GM19463 (cell line): Measurements from ENCODE around the gene PSG2.
"Not testable (repeated sequence)": the region's sequence is repeated elsewhere in the genome, so short reads cannot be mapped to it uniquely, and the experiment has no call there.

Experiments used
- ATAC-seq: cut with Tn5 transposase; IDR thresholded peaks from one replicate; pipeline ENCODE4 v1.9.1; 2021; ENCODE audit warnings: mild to moderate bottlenecking, moderate library complexity; ENCODE audit not compliant: unreplicated experiment

Gene PSG2

DNA sequence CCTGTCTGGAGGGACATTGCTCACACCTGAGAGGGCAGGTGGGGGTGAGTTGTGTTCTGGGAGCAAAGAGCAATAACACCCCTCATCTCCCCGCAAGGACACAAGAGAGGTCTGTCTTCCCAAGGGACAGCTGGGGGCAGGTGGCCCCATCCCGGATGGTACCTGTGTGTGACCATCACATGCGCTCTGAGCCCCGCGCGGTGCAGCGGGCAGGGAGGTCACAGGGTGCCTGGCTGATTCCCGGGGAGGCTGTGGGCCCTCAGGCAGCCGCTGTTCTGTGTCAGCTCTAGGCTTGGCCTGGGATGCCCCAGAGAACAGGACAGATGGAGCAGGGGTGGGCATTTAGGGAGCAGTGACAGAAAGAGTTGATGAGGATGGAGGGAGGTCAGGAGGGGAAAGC lies 1.2 kb upstream of the PSG2 start:
- ATAC-seq, result not testable (repeated sequence)

DNA sequence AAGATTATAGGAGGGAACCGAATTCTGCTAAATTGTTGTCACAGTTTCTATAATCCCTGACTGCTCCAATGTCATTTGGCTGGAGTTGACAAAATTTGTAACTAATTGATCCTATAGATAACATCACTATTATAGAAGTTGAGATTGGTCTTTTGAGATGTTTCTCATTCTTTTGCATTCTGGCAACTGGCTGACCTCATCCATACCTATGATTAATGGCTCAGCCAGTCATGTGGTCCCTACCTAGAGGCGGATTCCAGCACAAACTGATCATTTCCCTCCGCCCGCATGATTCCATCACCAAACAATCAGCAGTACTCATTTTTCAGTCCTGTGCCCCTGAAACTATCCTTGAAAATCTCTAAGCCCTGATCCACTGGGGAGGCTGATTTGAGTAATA lies 4.2 kb downstream of the PSG2 start:
- ATAC-seq, result no peak

DNA sequence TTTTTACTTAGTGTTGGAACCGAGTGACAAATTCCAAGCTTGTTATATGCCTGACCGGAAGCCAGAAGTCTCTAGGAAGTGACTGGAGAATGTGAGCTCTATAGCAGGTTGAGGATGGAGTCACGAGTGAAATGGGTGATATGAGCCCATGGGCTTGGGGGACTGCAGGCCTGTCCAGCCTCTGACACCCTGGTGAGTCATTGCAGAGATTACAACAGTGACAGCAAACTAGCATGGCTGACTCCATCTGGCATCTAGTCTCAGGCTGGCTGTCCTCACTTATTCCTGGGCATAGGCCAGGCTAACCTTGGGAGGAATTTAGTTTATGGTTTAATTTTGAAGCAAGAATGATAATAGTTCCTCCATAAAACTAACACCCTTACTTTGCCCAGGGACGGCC lies 4.6 kb downstream of the PSG2 start:
- ATAC-seq, result not testable (repeated sequence)

DNA sequence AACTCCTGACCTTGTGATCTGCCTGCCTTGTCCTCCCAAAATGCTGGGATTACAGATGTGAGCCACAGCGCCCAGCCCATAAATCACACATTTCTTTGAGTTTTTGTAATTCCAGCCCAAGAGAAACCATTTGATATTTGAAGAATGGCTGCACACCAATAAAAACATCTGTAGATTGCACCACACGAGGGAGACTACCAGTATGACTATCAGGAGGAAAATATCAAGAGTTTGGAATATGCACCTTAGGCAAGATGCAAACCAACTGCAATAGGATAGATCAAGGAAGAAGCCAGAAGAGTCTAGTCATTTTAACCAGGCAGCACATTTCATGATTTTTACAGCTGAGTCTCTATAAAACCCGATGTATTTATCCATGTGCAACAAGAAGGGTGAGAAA lies 20.1 kb downstream of the PSG2 start:
- not testable (repeated sequence) for ATAC-seq

DNA sequence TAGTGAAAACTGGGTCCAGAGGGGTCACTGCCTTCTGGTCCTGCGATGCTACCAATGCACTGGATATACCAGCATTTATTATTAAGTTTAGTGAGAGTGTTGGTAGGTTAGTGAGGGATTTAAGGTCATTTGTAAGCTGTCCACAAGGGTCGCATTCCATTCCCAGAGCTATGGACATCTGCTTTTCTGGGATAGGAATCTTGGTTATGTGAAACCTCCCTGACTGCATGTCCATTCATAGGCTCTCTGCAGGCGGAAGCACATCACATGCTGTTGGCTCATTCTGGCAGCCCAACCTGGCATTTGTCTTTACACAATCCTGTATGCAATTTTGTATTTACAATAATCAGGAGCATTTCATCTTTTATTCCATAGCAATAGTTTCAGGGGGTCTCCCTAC lies 21.2 kb downstream of the PSG2 start:
- ATAC-seq, result not testable (repeated sequence)

DNA sequence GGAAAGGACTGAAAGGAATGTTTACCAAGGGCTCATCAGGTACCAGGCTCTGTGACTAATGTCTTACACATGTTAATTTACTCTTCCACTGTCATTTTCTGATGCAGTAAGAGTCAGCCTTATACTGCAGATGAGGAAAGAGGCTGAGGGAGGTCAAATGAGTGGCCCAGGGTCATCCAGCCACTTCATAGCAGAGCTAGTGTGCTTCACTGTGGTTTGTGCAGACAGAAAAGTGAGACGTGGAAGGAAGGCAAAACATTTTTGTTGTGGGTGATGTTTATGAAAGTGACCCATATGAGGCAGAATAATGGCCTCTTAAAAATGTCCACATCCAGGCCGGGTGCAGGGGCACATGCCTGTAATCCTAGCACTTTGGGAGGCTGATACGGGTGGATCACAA lies 22.2 kb downstream of the PSG2 start:
- ATAC-seq, result not testable (repeated sequence)

DNA sequence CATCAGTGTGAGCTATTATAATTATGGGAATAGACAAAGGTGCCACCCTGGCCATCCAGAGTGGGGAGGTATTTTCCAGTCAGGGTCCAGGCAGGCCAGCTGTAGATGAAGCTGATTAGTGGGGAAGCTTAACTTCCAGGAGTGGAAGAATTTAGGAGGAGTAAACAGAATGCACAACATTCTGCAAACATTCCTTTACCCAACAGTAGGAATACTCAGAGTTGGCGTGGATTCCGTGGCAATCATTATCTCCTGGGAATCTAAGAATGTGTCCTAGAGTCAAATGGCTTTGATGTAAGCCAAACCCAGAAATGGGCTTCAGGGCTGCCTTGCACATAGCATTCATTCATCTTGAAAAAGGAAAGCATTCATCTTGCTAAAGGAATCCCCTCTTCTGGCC lies 23.0 kb downstream of the PSG2 start:
- ATAC-seq, result not testable (repeated sequence)

DNA sequence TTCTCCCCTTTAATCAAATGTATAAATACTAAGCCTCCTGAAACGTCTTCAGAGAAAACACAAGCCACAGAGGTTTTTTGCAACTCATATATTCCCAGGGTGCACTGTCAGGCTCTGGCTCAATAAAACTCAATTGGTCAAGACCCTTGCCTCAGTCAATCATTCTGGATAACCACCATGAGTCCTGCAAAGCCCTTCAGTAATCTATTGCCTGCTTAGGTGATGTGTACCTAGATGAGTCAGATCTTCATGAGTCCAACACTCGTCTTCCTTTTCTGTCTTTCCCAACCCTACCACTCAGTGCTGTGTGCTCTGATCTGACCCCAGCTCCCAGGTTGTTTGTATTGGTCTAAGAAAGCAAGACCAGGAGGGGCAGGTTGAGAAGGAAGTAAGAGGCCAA lies 24.1 kb downstream of the PSG2 start:
- ATAC-seq, result not testable (repeated sequence)

DNA sequence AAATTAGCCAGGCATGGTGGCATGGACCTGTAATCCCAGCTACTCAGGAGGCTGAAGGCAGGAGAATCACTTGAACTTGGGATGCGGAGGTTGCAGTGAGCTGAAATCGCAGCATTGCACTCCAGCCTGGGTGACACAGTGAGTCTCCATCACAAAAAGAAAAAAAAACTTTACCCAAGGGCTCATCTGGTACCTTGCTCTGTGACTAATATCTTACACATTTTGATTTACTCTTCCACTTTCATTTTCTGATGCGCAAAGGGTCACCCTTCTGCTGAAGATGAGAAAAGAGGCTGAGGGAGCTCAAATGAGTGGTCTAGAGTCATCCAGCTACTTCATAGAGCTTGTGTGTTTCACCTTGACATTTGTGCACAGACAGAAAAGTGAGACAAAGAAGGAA lies 34.5 kb downstream of the PSG2 start:
- not testable (repeated sequence) for ATAC-seq

DNA sequence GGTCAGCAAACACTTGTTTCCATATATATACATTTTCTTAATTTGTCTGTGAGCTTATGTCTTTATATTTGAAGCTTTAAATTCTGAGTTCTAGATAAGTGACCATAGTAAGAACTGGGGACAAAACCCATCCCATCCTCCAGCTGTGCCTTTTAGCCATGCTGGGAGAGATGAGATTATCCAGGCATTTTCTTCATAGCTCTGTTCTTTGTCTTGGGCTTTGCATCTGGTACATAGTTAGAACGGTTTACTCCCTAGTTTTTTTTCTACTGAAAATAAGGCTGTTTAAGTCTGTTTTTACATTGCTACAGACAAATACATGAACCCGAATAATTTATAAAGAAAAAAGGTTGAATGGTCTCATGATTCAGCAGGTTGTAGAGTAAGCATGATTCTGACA lies 35.9 kb downstream of the PSG2 start:
- not testable (repeated sequence) for ATAC-seq

DNA sequence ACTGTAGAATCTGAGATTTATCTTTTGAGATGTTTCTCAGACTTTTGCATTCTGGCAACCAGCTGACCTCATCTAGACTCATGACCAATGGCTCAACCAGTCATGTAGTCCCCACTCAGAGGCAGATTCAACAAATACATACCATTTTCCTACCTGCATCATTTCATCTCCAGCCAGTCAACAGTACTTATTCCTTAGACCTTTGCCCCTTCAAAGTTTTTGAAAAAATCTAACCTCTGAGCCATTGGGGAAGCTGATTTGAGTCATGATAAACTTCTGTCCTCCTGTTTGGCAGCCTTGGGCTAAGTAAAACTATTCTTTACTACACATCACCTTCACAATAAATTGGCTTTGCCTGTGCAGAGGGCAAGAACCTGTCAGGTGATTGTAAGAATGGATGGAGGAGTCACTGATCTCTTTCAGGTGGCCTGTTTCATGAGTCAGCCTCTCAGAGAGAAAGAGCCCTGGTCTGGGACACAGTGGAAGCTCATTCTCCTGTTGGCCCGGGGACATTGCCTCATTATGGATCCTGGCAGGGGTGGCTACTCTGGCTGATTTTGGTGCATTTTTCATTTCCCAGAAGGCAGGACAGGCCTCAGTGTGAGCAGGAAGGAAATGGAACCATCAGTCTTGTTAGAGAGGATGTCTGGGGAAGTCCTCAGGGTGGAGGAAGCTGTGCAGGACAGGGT lies 38.9 kb downstream of the PSG2 start:
- not testable (repeated sequence) for ATAC-seq

DNA sequence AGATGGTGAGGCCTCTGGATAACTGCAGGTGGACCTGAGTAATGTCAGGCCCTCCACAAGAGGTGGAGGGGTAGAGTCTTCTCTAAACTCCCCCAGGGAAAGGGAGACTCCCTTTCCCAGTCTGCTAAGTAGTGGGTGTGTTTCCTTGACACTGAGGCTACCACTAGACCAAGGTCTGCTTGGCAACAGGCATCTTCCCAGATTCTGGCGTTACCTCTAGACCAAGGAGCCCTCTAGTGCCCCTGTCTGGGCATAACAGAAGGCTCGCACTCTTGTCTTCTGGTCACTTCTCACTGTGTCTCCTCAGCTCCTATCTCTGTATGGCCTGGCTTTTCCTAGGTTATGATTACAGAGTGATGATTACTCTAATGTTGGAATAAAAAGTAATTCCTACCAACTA lies 50.9 kb downstream of the PSG2 start:
- ATAC-seq, result not testable (repeated sequence)

DNA sequence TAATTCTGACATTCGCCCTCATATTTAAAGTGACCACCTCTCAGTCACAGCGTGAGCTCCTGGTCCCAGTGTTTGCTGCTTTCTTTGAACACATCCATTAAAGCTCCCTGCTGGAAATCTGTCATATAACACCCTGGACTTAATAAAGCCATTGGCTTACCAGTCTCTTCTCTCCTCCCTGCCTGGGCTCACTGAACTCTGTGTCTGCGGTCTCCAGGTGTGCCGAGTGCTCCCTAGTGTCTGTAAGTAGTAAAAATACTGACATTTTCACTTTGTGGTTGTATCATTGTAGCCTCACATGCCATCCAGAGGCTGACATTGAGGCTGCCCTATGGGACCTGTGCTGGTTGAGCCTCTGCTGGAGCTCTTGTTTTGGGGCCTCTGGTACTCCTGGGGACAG lies 53.6 kb downstream of the PSG2 start:
- ATAC-seq, result no peak

DNA sequence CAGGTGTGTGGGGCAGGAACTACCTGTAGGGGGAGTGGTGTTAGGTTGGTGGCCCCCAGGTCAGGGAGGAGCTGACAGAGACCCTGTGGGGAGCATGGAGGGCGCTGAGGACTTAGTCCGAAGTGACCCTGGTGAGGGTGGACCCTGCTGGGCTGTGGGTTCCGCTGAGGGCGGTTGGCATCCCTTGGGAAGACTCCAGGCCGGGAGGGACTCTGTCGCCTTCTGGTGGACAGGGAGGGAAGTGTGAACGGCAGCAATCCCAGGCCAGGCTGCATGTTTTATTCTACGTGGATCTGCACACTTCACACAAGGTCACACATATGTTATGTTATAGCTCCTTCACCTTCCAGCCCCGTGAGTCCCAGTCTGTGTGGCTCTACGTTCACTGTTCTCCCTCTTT lies 54.5 kb downstream of the PSG2 start:
- ATAC-seq, result not testable (repeated sequence)

DNA sequence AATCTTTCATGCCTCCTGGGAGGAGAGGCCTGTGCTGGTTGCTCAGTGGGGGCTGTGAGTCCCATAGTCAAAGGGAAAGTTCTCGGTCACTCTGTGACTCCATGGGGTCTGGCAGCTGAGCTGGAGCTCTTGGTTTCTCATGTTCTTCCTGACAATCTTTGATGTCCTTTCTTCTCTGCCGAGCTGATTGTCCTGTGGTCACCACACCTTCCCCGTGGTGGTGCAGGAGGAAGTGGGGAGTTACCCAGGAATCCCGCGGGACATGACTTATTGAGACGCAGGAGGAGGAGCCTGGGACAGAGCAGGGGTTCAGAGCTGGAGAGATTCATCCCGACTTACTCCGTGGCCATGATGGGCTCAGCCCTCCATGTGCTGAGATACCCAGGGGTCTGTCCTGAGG lies 55.4 kb downstream of the PSG2 start:
- ATAC-seq, result not testable (repeated sequence)

DNA sequence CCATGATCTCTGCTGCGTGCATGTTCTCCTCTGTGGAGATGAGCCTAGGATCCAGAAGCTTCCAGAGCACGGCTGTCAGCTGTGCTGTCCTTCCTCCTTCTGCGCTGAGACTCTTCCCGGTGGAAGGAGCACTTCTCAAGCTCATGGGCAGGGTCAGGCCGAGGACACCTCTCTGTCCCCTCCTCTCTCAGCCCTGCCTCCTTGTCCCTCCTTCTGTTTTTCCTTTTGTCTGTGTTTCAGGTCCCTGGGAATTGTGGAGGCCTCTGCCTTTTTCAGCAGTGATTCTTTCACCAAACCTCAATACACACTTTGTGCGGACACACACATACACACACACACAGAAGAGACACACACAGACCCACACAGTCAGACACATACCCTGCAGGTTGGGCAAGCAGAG lies 56.1 kb downstream of the PSG2 start, which contains the start of gene PSG11:
PSG11 (minus strand) TSS at position 101 of the 400 bp plus-strand sequence; CDS start at position 4, 97 bp downstream.
- not testable (repeated sequence) for ATAC-seq

DNA sequence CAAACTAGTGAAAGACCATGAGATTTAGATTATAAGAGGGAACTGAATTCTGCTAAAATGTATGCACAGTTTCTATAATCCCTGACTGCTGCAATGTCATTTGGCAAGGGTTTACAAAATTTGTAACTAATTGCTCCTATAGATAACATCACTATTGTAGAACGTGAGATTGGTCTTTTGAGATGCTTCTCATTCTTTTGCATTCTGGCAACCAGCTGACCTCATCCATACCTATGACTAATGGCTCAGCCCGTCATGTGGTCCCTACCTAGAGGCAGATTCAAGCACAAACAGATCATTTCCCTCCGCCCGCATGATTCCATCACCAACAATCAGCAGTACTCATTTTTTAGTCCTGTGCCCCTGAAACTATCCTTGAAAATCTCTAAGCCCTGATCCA lies 60.4 kb downstream of the PSG2 start:
- ATAC-seq, result not testable (repeated sequence)

DNA sequence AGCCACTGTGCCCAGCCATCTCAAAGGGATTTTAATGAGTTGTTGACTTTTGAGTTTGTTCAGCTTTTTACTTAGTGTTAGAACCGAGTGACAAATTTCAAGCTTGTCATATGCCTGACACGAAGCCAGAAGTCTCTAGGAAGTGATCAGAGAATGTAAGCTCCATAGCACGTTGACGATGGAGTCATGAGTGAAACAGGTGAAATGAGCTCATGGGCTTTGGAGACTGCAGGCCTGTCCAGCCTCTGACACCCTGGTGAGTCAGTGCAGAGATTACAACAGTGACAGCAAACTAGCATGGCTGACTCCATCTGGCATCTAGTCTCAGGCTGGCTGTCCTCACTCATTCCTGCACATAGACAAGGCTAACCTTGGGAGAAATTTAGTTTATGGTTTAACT lies 60.9 kb downstream of the PSG2 start:
- ATAC-seq, result not testable (repeated sequence)

DNA sequence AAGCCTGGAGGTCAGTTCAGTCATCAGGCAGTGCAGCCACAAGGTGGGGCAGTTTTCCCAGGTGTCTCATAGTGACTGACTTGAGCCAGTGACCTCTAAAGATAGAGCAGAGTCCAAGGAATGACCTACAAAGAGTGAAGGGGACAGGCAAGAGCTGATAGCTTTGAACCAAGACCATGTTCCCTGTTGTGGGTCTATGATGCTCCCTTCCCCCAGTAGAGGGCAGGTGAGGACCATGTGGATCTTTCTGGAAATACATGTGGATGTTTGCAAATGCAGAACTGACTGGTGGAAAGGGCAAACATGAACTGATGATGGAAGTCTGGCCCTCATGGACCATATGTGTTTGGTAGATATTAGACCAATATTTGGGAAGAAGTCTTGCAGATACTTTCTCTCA lies 62.9 kb downstream of the PSG2 start:
- not testable (repeated sequence) for ATAC-seq
